HCT116 (cell line): ENCODE data around the gene NAA15. TPM values are rescaled to one million over a fixed set of nuclear protein-coding genes. Genes with fewer than 3 reads are reported as not detected.

Source experiments
- ATAC-seq: fragments of 200-7000 bp; cut with Tn5 transposase; 2 replicates; pipeline ENCODE4 v1.9.1; 2020; ENCODE audit warnings: mild to moderate bottlenecking, moderate library complexity
- BruUV-seq: library from RNA; stranded (reverse); fragments of 400-500 nt; replicated peaks from 2 replicates; lab custom pipeline; 2021; lab: Mats Ljungman, UMichigan
- CTCF ChIA-PET: fragments of 300-600 bp; sonication (Branson Sonifier 250); formaldehyde crosslinking; loops from one replicate; lab custom pipeline; 2021; ENCODE audit warnings: antibody characterized with exemption; lab: Charles Lee
- POLR2A ChIA-PET: fragments of 300-600, 350-600 bp; sonication (Branson Sonifier 250); formaldehyde crosslinking; loops from one replicate; lab custom pipeline; 2021; ENCODE audit warnings: antibody characterized with exemption; lab: Charles Lee
- RAD21 ChIA-PET, 2 experiments: fragments of 300-600 bp; sonication (Branson Sonifier 250); formaldehyde crosslinking; loops; one replicate each; lab custom pipeline; 2023; ENCODE audit warnings: low total read pairs in 2 of 2; ENCODE audit not compliant: uncharacterized antibody in 2 of 2, unreplicated experiment in 2 of 2, low non-redundant PET in 1 of 2; lab: Charles Lee
- DNase-seq: peaks from one replicate; pipeline ENCODE4 v3.0.0-alpha.2; 2010; ENCODE audit warnings: low read depth, low spot score
- H2AFZ ChIP-seq: fragments of 200-600 bp; shearing (Covaris generic), sonication (generic); 2 replicates; pipeline ENCODE4 v1.6.1; 2017; ENCODE audit warnings: low read depth, mixed run types, mixed read lengths, antibody characterized with exemption, low read length; ENCODE audit not compliant: poor library complexity, severe bottlenecking
- H3K27ac ChIP-seq: 2 replicates; pipeline ENCODE4 v1.5.1; 2012; ENCODE audit warnings: low read depth, low read length
- H3K27me3 ChIP-seq: fragments of 200-600 bp; sonication (generic); 2 replicates; pipeline ENCODE4 v1.6.1; 2016; ENCODE audit warnings: mixed run types, low read length, mixed read lengths; ENCODE audit not compliant: insufficient read depth
- H3K36me3 ChIP-seq, 2 experiments: fragments of 200-500 bp in 1 of 2; fragments of 200-600 bp in 1 of 2; sonication (Bioruptor generic) in 1 of 2; sonication (generic) in 1 of 2; 2 replicates each; pipeline versions ENCODE4 v1.5.1 to v1.6.1; 2014 to 2016; ENCODE audit warnings: low read length in 2 of 2, inconsistent platforms in 1 of 2, mixed read lengths in 1 of 2, mixed run types in 1 of 2; ENCODE audit not compliant: insufficient read depth in 2 of 2, control insufficient read depth in 1 of 2
- H3K4me1 ChIP-seq, 2 experiments: fragments of 200-600 bp in 1 of 2; sonication (generic) in 1 of 2; 2 replicates each; pipeline versions ENCODE4 v1.5.1 to v1.6.1; 2012 to 2017; ENCODE audit warnings: low read length in 2 of 2, inconsistent platforms in 1 of 2, mild to moderate bottlenecking in 1 of 2, mixed read lengths in 1 of 2, mixed run types in 1 of 2, moderate library complexity in 1 of 2; ENCODE audit not compliant: insufficient read depth in 2 of 2, control insufficient read depth in 1 of 2
- H3K4me2 ChIP-seq: fragments of 200-600 bp; sonication (generic); 2 replicates; pipeline ENCODE4 v1.6.1; 2017; ENCODE audit warnings: mixed run types, low read length, mixed read lengths
- H3K4me3 ChIP-seq, 2 experiments: fragments of 200-600 bp in 1 of 2; sonication (generic) in 1 of 2; replicated peaks in 1 of 2; 2 replicates each; pipeline ENCODE4 v1.5.1; 2011 to 2016; ENCODE audit warnings: low read length in 2 of 2, control low read depth in 1 of 2, low read depth in 1 of 2, mild to moderate bottlenecking in 1 of 2, mixed read lengths in 1 of 2, mixed run types in 1 of 2
- H3K79me2 ChIP-seq: fragments of 200-600 bp; sonication (generic); 2 replicates; pipeline ENCODE4 v1.6.1; 2017; ENCODE audit warnings: mild to moderate bottlenecking, mixed run types, low read length, moderate library complexity, mixed read lengths; ENCODE audit not compliant: insufficient read depth
- H3K9ac ChIP-seq: fragments of 200-600 bp; sonication (generic); 2 replicates; pipeline ENCODE4 v1.6.1; 2016; ENCODE audit warnings: low read length, mixed read lengths
- H3K9me2 ChIP-seq: fragments of 200-600 bp; sonication (generic), shearing (Covaris generic); 2 replicates; pipeline ENCODE4 v1.6.1; 2017; ENCODE audit warnings: mixed run types, mild to moderate bottlenecking, moderate library complexity; ENCODE audit not compliant: insufficient read depth
- H3K9me3 ChIP-seq, 2 experiments: fragments of 200-500 bp in 1 of 2; fragments of 200-600 bp in 1 of 2; sonication (Bioruptor generic) in 1 of 2; sonication (generic) in 1 of 2; 2 replicates each; pipeline ENCODE4 v1.6.1; 2014 to 2017; ENCODE audit warnings: low read length in 2 of 2, mixed read lengths in 2 of 2, inconsistent platforms in 1 of 2, low read depth in 1 of 2, mild to moderate bottlenecking in 1 of 2, mixed run types in 1 of 2, moderate library complexity in 1 of 2; ENCODE audit not compliant: control insufficient read depth in 1 of 2, insufficient read depth in 1 of 2
- H4K20me1 ChIP-seq: fragments of 200-600 bp; sonication (generic), shearing (Covaris generic); 2 replicates; pipeline ENCODE4 v1.6.1; 2017; ENCODE audit warnings: mixed run types, mild to moderate bottlenecking, moderate library complexity; ENCODE audit not compliant: insufficient read depth
- CTCF ChIP-seq, 3 experiments: fragments of 200-600 bp in 1 of 3; sonication (generic) in 1 of 3; IDR thresholded peaks in 2 of 3; conservative IDR thresholded peaks in 1 of 3; 2 replicates each; pipeline ENCODE4 v1.5.1; 2012 to 2017; ENCODE audit warnings: low read depth in 2 of 3, low read length in 2 of 3, antibody characterized with exemption in 1 of 3, borderline replicate concordance in 1 of 3, control low read depth in 1 of 3, mild to moderate bottlenecking in 1 of 3, mixed read lengths in 1 of 3, mixed run types in 1 of 3, moderate library complexity in 1 of 3; ENCODE audit not compliant: insufficient read depth in 1 of 3
- POLR2A ChIP-seq: IDR thresholded peaks from 2 replicates; pipeline ENCODE4 v1.7.0; 2011; ENCODE audit warnings: borderline replicate concordance; ENCODE audit not compliant: insufficient read depth, insufficient read length; ENCODE audit errors: extremely low read depth
- RAD21 ChIP-seq: IDR thresholded peaks from 2 replicates; pipeline ENCODE4 v1.6.1; 2012; ENCODE audit warnings: low read depth, mild to moderate bottlenecking
- SIN3A ChIP-seq: IDR thresholded peaks from 2 replicates; pipeline ENCODE4 v1.6.1; 2012; ENCODE audit warnings: low read depth
- ZBTB33 ChIP-seq: IDR thresholded peaks from 2 replicates; pipeline ENCODE4 v1.6.1; 2011; ENCODE audit warnings: mild to moderate bottlenecking, low read length, moderate library complexity; ENCODE audit not compliant: insufficient replicate concordance; ENCODE audit errors: extremely low read depth
- intact Hi-C: fragments of 100-400 bp; cut with micrococcal nuclease; formaldehyde crosslinking; loops from 2 replicates; pipeline ENCODE4 v1.10.0; 2022
- total RNA-seq: library from RNA; stranded (reverse); gene quantifications from one replicate; pipeline ENCODE4 v1.2.1, GENCODE V29; 2021; ENCODE audit not compliant: unreplicated experiment

The NAA15 gene
- total RNA-seq, 1 experiment from 2014 or later: 79.7 TPM

- ATAC-seq (peak; percentile 35; the same call in 1 of the 2 replicates), DNase-seq (no peak)
- TF ChIP-seq CTCF (IDR thresholded peaks at IDR 0.05 in 2 of 3, conservative IDR thresholded peaks at IDR 0.05 in 1 of 3; ENCODE audit: borderline replicate concordance in 1 of 3, insufficient read depth in 1 of 3, low read depth in 2 of 3, low read length in 2 of 3) (peak in 1 of 3 experiments; percentile 20; a peak in 1 of 6 replicates), SIN3A (no peak), ZBTB33 (no peak), POLR2A (no peak), RAD21 (0 out of 2 replicates have a peak, but pooled peaks have one; percentile 14)
- H3K27me3 ChIP-seq: no peaks in the 10 kb centered on the region
- no peaks in the 10 kb centered on the region for H3K79me2 ChIP-seq
- H3K9ac ChIP-seq: no peak overlapping the region
- CTCF ChIA-PET: no interaction called here
- peaks cover 0 to 4% of the 10 kb centered on the region in 2 experiments; a peak in 1 of 4 replicates for H3K36me3 ChIP-seq
- RAD21 ChIA-PET: no interaction called here
- intact Hi-C loops: no loop called here
- no peak overlapping the region for H3K4me2 ChIP-seq
- BruUV-seq: no TSS peak
- H3K4me1 ChIP-seq: no peaks in the 10 kb centered on the region
- H4K20me1 ChIP-seq: no peaks in the 10 kb centered on the region
- H2AFZ ChIP-seq: no peak overlapping the region
- no peak overlapping the region for H3K4me3 ChIP-seq
- H3K27ac ChIP-seq: no peak overlapping the region
- no peaks in the 10 kb centered on the region for H3K9me3 ChIP-seq
- POLR2A ChIA-PET: no interaction called here
- no peaks in the 10 kb centered on the region for H3K9me2 ChIP-seq
Observed at GRCh38 chr4:139403462-139403861, 102.2 kb downstream of the NAA15 start.
